TTC549 (cell line): ENCODE results near the gene SYCE1.
"Not testable (repeated sequence)": the region's sequence is repeated elsewhere in the genome, so short reads cannot be mapped to it uniquely, and the experiment has no call there.

Source experiments
- FAIRE-seq: peaks from 2 replicates; lab custom pipeline; 2012; peaks lifted over from hg19 to GRCh38; lab: Jason Lieb, UNC

The SYCE1 gene

GRCh38 chr10:133565441-133566294 is at the start of gene SYCE1:
Gene SYCE1, minus strand, starts transcription at chr10:133565583. Its CDS starts 54 bp downstream, at chr10:133565529.
- FAIRE-seq, result no peak

DNA sequence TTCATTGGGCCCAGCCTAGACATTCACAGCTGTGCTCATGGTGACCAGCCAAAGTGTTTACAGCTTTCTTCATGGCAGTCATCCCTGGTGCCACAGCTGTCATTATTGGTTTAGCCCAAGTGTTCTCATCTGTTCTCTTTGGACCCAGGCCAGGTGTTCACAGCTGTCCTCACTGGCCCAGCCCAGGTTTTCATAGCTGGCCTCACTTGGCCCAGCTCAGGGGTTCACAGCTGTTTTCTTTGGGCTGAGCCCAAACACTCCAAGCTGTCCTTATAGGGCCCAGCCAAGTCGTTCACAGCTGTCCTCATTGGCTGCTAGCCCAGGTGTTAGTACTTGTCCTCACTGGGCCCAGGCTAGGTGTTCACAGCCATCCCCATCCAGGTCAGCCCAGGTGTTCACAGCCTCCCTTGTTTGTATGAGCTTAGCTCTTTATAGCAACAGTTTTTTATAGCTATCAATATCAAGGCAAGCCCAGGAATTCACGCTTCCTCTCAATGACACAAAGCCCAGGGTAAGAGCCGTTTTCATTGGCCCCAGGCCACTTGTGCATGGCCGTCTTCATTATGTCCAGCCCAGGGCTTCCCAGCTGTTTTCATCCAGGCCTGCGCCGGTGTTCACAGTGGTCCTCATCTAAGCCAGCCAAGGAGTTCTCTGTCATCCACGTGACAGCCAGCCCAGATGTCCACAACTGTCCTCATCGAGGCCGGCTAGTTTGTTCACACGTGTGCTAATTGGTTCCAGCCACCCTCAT is 49.6 kb upstream of the SYCE1 start:
- no peak for FAIRE-seq

DNA sequence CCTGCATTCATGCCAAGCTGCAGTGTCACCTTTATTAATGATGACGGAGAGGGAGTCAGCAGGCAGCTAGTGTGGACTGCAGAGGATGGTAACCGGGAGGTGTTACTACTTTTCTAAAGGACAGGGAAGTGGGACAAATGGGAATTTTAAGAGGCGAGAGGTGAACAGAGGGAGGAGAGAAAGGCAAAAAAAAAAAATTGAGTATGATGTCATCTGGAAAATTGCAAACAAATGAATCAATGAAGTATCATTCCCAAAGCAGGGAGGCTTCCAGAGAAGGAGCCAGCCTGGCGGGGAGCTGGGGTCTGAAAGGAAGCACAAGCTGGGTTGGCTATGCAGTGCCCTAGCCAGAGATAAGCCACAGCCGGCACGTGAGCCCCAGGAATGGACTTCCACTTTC is 48.3 kb upstream of the SYCE1 start:
- no peak for FAIRE-seq

GRCh38 chr10:133611079-133611478 is 45.7 kb upstream of the SYCE1 start:
- FAIRE-seq, result no peak

DNA sequence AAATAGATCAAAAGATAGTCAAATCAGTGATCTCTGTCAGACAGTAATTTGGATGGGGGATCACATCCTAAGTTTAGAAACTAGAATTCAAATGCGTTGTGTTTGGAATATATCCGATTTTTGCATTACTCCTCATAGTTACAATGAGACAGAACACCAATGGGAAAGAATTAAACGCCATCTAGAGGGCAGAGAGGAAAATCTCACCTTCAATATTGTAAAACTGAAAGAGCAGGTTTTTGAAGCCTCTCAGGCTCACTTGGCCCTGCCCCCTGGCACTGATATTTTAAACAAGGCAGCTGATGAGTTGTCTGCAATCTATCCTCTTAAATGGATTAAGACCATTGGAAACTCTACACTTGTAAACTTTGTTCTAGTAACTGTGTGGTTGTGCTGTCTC is 43.5 kb upstream of the SYCE1 start:
- FAIRE-seq, result peak; percentile 59

DNA sequence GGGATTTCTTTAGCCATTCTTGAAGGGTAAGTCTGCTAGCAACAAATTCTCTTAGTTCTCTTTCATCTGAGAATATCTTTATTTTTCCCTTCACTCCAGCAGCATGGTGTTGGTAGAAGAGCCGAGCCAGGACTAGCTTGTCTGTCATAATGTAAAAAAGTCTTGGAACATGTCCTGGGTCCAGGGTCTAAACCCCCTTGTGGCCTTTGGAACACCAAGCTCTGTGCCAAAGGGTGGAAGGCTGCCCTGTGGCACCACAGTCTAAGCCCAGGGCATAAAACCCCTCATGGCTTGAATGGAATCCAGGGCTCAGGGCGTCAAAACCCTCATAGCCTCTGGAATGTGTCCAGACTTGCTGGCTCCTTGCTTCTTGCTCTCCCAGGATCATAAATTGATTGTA is 38.1 kb upstream of the SYCE1 start:
- FAIRE-seq, result not testable (repeated sequence)

DNA sequence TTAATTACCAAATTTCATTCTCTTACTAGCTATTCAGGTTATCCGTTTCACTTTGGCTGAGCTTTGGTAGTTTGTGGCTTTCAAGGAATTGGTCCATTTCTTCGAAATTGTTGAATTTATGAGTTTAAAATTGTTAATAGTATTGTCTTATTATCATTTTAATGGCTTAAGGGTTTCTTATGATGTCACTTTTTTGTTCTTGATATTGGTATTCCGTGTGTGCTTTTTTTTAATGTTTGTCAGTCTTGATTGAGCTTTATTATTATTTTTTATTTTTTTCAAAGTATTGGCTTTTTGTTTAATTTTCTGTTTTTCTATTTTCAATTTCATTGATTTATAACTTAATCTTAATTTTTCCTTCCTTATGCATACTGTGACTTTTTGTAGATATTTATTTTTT is 35.3 kb upstream of the SYCE1 start:
- no peak for FAIRE-seq

DNA sequence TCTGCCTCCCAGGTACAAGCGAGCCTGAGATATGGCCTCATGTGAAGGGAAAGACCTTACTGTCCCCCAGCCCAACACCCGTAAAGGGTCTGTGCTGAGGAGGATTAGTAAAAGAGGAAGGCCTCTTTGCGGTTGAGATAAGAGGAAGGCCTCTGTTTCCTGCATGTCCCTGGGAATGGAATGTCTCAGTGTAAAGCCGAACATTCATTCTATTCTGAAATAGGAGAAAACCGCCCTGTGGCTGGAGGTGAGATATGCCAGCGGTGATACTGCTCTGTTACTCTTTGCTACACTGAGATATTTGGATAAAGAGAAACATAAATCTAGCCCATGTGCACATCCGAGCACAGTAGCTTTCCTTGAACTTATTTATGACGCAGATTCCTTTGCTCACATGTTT is 34.5 kb upstream of the SYCE1 start:
- not testable (repeated sequence) for FAIRE-seq

DNA sequence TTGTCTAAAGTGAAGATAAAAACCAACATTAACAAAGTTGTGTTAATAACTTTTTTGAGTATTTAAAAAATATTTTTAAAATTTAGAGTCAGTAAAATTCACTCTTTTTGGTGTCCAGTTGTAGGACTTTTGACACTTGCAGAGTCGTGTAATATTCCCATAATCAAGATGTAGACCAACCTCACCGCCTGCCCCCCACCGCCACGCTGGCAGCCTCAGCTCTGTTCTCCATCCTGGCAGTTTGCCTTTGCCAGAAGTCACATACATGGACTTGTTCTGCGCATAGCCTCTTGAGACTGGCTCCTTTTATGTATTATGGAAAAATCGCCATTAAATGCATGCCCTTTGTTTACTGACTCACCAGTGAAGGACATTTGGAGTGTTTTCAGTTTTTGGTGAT is 27.3 kb upstream of the SYCE1 start:
- FAIRE-seq, result no peak

DNA sequence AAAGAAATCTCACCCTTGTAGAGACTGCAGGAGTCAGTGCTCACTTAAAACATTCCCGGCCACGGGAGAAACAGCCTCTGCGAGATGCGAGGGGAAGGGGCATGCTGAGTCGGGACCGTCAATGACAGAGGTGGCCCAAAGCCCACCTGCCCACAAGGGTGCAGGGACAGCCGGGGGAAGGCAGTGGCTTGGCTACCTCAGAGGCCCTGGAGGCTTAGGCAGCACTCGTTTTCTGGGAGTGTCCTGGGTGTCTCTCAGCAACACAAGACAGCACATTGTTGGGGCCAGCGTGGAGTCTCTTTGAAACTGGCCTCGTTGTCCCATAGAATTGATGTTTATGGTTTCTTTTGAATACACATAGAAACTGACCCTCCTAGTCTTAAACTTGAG is 25.6 kb upstream of the SYCE1 start:
- FAIRE-seq, result no peak

DNA sequence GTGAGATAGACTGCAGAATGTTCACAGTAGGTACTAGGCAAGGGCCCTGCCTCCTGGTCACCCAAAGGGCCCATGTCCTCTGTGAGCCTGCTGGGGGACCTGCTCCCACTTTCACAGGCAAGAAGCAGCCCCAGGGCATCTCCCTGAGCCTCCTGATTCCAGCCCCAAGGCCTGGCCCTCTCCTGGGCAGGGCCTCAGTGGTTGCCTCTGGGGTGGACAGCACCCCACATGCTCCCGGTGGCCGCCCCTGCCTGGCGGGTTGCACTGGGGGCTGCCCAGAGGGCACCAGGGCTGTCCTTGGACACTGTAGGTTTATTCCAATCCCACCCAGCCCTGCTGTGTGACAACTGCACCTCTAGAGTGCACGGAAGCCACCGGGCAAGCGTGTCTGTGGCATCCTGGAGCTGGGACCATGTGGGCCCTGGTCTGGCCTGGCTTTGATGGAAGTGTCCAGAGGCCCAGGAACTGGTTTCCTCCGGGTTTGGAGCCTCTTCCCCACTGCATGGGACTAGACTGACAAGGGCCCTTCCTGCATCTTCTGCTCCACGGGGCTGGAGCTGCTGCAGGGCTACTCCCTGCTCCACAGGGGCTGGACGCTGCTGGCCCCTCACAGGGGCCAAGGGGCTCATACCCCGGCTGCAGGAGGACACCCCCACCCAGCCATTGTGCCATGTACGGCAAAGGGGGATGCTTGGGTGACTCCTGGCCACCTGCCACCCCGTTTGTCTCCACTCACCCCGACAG is 25.0 kb upstream of the SYCE1 start:
- no peak for FAIRE-seq

GRCh38 chr10:133577037-133577436 is 11.7 kb upstream of the SYCE1 start:
- FAIRE-seq, result not testable (repeated sequence)

DNA sequence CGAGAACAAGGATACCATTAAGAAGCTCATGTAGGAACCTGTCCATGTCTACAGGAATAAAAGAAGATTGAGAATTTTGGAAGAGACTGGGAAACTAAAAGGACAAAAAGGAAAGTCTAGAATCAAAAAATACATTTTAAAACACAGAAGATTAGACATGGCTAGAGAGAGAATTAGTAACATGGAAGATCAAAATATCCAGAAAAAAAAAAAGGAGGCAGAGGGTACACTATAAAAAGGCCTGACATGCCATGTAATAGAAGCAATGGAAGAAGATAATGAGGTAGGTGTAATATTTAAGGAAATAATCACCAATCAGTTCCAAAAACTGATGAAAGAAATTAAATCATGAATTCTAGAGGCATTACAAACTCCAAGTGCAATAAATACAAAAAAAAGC is 8.1 kb upstream of the SYCE1 start:
- FAIRE-seq, result not testable (repeated sequence)

- not testable (repeated sequence) for FAIRE-seq
Observed at GRCh38 chr10:133572055-133572454, 6.7 kb upstream of the SYCE1 start.

GRCh38 chr10:133569801-133570200 is 4.4 kb upstream of the SYCE1 start:
- not testable (repeated sequence) for FAIRE-seq

DNA sequence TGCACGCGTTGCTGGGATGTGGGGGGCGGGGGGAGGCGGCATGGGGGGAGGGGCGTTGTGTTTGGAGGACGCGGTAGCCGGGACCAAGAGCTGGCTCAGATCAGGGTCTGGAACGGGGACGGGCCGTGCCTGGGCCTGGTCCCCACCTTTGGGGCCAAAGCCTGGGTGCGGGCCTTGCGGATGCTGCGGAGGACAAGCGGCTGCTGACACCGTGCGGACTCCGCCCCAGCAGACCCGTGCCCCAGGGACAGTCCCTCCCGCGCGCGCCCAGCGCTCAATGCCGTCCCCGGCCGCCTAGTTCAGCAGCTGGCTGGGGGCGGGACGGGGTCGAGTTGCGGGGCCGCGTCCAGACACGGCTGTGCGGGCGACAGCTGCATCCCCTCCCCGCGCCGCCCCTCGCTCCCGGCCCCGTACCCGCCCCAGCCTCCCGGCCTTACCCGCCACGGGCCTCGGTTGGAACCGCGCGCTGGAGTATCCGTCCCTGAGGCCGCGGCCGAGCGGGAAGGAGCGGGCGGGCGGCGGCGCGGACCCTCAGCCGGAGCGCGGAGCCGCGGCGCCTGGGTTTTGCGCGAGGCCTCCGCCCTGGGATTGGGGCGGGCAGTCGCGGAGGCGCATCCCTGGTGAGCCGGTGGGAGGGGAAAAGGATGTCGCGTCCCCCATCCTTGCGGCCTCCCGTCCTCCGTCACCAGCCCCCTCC is 3.6 kb upstream of the SYCE1 start:
- not testable (repeated sequence) for FAIRE-seq

- no peak for FAIRE-seq
Observed at GRCh38 chr10:133568287-133568614, 2.9 kb upstream of the SYCE1 start.

GRCh38 chr10:133567609-133568286 is 2.4 kb upstream of the SYCE1 start:
- no peak for FAIRE-seq

- no peak for FAIRE-seq
Observed at GRCh38 chr10:133567119-133567518, 1.7 kb upstream of the SYCE1 start.

GRCh38 chr10:133564816-133565215 is 567 bp downstream of the SYCE1 start:
- no peak for FAIRE-seq

GRCh38 chr10:133559216-133559615 is 6.2 kb downstream of the SYCE1 start:
- no peak for FAIRE-seq

GRCh38 chr10:133557381-133557780 is 8.0 kb downstream of the SYCE1 start:
- no peak for FAIRE-seq
